Adrenal gland (tissue), 5 donors: ENCODE results near the gene KRT37.

ENCODE experiments used
- CTCF ChIP-seq, 6 experiments: fragments of 450-650 bp in 4 of 6; fragments of 200-600 bp in 2 of 6; sonication (generic) in 1 of 6; IDR thresholded peaks; 1 replicate in 5 of 6; 2 replicates in 1 of 6; pipeline versions ENCODE4 v1.5.1 to v1.8.0; 2016 to 2021; ENCODE audit warnings: antibody characterized with exemption in 6 of 6, mild to moderate bottlenecking in 2 of 6, moderate library complexity in 1 of 6
- POLR2A ChIP-seq, 2 donors: fragments of 450-650 bp; IDR thresholded peaks; one replicate each; pipeline ENCODE4 v1.6.1; 2017; ENCODE audit warnings: antibody characterized with exemption in 2 of 2, mild to moderate bottlenecking in 2 of 2, moderate library complexity in 1 of 2
- donor health status: DM: no; HTN: no; CAD: no.

GRCh38 chr17:41429667-41430066, 5.3 kb upstream of the KRT37 start:
- TF ChIP-seq CTCF (IDR thresholded peaks at IDR 0.05) (no peak), POLR2A (IDR thresholded peaks at IDR 0.05) (no peak)
